NCI-H2029 (cell line): ENCODE results near the gene NPPB.
A peak's percentile ranks its signal among the peaks of the same experiment; 100 is the strongest.

Source experiments
- DNase-seq: peaks from one replicate; lab custom pipeline; 2025; lab: John Stamatoyannopoulos, UW

NPPB gene

DNA sequence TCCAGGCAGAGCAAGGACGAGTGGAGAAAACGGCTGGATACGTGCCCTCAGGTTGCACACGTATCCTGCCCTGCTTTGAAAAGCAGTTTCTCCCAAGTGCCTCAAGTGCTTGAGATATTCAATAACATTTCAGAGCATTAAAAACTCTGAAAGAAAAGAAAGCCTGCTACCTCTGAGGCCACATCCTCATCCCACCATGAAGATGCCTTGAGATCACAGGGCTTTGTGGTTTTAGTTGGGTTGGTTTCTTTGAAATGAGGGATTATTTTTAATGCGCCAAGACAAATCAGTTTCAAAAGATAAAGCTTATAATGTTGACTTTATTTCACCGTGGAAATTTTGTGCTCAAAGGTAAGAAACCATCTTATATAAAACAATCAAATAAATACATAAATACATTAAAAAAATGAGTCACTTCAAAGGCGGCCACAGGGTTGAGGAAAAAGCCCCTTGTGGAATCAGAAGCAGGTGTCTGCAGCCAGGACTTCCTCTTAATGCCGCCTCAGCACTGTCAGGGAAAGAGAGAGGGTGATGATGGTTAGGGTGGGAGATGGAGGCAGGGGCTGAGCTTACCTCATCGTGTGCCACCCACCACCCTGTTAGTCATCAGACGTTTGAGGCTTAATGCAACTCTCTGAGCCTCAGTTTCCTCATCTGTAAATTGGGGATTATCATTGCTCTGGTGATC, 1.4 kb downstream of the NPPB start:
- DNase-seq: no peak

DNA sequence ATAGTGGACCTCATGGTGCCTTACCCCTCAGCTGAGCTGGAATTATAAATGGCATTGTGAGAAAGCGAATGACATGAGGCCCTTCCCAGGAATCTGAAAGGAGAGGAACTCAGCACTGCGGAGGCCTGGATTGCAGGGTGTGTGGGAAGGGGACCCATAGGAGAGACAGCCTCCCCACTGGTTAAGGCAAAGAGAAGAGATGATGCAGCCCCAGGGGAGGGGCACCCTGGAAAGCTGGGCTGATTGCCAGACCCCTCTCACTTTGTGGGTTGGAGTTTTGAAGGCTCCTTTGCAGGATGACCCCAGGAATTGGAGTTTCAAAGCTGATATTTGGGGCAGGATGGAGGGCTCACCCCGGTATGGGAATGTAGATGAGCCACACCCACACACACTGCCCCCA, 2.0 kb downstream of the NPPB start:
- no peak for DNase-seq

- no peak for DNase-seq
These were observed 3.3 kb downstream of the NPPB start for GRCh38 chr1:11855430-11855829.

- no peak for DNase-seq
These were observed 4.2 kb downstream of the NPPB start for GRCh38 chr1:11854519-11854918.

GRCh38 chr1:11851180-11851579, 7.6 kb downstream of the NPPB start:
- DNase-seq: no peak

GRCh38 chr1:11850156-11850555, 8.6 kb downstream of the NPPB start:
- no peak for DNase-seq

GRCh38 chr1:11848373-11848700, 10.4 kb downstream of the NPPB start:
- no peak for DNase-seq

DNA sequence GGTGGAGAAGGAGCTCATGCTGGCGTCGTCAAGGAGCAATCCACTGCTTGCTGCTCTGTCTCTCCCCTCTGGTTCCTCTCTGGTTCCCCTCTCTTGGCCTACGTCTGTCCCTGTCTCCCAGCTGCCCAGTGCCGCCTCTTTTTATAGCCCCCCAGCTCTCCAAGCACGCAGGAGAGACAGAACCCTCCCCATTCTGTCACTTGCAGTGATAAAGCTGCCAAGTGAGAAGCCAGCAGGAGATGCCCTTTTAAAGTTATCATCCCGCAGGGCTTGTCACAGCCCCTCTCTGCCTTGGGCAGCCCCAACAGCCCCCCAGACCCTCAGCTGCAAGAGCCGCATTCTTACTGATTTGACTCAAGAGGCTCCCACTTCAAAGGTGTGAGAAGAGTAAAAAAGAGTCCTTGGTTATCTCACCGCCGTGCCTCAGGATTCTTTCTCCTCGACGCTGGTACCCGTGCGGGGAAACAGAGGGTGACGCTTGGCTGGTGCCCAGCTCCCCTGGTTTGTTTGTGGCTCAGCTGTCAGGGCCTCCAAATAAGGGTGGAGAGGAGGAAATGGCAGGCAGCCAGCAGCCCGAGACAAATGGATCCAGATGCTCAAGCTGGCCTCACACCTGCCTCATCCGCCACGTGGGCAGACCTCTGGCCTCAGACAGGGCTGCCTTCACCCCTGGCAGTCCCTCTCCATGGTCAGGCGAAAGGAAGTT, 10.9 kb downstream of the NPPB start, which contains the start of gene NPPA:
NPPA (minus strand) TSS at position 117 of the 706 bp plus-strand sequence; CDS start at position 18, 99 bp downstream.
- peak; percentile 93 for DNase-seq

GRCh38 chr1:11845641-11846335, 13.0 kb downstream of the NPPB start:
- no peak for DNase-seq

DNA sequence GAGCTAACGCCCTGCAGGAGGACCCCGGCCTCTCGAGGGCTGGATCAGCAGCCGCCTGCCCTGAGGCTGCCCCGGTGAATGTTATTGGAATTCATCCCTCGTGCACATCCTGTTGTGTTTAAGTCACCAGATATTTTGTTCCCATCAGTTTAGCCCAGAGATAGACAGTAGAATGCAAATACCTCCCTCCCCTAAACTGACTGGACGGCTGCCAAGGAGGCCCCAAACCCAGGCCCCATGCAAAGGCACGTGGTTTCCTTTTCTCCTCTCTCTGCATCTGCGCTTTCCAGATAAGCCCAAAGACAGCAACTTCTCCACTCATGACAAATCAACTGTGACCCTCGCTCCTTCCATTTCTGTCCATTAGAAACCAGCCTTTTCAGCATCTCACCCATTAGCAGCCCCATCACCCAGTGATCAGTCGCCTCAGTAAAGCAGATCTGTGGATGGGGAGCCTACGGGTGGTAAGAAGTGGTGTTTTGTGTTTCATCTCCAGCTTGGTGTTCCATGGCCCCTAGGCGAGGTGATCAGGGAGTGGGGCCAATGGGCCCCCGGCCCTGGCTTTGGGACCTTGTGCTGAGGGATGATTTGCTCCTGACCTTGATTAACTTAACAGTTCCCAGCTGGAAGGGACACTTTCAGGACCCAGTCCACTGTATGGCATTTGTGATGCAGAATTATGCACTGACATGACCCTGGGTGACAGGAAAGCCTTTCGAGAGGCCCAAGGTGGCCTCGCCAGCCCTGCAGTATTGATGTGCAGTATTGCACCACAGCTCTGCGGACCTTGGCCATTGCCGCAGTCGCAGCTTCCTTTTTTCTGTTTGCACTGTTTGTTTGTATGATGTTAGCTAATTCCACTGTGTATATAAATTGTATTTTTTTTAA, 16.3 kb downstream of the NPPB start:
- DNase-seq: no peak

DNA sequence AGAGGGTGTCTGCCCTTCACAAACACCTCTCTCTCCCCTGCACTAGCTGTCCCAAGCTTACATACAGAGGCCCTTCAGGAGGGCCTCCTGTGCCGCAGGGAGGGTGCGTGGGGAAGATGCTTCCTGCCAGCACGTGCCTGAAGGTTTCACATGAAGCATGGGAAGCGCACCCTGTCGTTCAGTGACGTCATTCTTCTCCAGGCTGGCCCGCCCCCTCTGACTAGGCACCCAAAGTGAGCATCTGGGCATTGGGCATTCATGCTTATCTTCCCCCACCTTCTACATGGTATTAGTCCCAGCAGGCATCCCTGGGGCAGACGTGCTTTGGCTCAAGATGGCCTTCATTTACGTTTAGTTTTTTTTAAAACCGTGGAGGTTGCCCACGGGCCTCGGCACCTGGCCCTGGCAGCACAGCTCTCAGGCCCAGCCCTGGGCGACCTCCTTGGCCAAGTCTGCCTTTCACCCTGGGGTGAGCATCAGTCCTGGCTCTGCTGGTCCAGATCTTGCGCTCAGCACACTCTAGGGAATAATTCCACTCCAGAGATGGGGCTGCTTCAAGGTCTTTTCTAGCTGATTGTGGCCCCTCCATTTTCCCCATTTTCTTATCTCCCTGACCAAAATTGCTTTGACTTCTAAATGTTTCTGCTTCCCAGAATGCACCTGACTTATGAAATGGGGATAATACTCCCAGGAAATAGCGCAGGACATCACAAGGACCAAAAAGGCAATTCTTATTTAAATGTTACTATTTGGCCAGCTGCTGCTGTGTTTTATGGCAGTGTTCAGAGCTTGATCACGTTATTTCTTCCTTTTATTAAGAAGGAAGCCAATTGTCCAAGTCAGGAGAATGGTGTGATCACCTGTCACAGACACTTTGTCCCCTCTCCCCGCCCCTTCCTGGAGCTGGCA, 17.2 kb downstream of the NPPB start:
- peak; percentile 15 for DNase-seq

GRCh38 chr1:11839727-11840705, 18.7 kb downstream of the NPPB start:
- no peak for DNase-seq

DNA sequence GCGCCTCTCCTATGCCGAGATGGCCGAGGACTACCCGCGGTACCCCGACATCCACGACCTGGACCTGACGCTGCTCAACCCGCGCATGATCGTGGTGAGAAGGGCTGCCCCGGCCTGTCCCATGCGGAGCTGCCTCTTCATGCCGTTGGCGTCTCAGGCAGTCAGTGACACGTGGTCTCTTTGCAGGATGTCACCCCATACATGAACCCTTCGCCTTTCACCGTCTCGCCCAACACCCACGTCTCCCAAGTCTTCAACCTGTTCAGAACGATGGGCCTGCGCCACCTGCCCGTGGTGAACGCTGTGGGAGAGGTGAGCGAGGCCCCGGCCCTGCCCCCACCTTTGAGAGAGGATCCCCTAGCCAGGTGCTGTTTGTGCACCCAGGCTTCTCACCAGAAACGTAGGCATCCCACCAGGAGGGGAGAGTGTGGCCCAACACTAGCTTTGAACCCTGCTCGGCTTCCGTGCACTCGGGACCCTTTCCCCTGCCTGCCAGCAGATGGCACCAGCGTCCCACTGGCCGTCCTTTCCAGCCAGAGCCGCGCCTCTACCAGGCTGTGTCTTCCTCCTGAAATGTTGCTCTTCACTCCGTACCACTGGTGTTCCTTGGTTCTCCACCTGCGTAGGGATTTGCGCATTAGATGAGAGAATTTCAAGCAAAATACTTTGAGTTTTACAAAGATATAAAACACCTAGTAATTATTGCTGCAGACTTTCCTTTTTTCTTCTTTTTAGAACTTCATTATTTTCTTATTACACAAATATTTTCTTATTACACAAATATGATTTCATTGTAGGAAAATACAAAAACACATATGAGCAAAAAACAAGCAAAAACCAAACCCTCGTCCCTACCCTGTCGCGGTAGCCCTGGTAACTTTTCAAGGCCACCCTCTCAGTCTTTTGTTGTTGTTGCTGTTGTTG, 20.1 kb downstream of the NPPB start:
- DNase-seq: peak; percentile 45

- DNase-seq: no peak
These were observed 20.9 kb downstream of the NPPB start for GRCh38 chr1:11837767-11838348.

DNA sequence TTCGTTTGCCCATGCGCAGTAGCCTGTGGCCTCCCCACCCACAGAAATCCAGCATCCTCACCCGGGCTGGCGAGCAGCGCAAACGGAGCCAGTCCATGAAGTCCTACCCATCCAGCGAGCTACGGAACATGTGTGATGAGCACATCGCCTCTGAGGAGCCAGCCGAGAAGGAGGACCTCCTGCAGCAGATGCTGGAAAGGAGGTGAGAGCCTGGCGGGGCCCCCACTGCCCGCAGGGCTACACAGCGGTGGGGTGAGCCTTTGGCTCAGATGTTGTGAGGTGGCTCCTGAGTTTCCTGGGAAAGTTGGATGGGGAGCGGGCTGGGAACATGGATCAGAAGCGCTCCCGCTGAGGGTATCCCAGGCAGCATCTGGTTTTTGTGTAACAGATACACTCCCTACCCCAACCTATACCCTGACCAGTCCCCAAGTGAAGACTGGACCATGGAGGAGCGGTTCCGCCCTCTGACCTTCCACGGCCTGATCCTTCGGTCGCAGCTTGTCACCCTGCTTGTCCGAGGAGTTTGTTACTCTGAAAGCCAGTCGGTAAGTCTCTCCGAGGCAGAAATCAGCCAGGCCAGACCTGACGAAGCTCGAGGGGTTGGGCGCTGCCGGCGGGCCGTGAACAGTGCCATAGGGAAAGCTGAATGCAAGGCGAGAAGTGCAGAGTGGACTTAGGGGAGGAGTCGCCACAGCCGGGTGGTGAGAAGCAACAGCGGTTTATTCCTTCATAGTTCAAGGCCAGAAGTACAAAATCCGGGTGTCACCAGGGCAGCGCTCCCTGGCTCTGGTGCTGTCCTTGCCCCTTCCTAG, 21.6 kb downstream of the NPPB start:
- no peak for DNase-seq

GRCh38 chr1:11835441-11836225, 23.1 kb downstream of the NPPB start:
- no peak for DNase-seq

GRCh38 chr1:11833900-11834299, 24.8 kb downstream of the NPPB start:
- DNase-seq: no peak
